ENCODE data around the gene GDPGP1.

The GDPGP1 gene

DNA sequence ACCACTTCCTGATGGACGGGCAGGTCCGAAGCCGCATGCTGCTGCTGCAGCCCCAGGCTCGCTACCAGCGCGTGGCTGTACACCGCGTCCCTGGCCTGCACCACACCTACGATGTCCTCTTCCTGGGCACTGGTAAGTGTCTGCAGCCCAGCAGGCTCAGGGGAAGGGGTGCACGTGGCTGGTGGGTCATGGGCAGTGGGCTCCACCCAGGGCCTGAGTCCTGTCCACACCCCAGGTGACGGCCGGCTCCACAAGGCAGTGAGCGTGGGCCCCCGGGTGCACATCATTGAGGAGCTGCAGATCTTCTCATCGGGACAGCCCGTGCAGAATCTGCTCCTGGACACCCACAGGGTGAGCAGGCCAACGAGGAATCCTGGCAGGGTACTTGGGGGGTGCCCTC is 9.0 kb upstream of the GDPGP1 start:
- FAIRE-seq: no peak
- no peak for DNase-seq (ENCODE audit: insufficient read length, low spot score)
- no peak for TF ChIP-seq POLR2A (IDR thresholded peaks at IDR 0.05; ENCODE audit: low read depth, low read length)
- TF ChIP-seq PAX5 (IDR thresholded peaks at IDR 0.05; ENCODE audit: insufficient read depth, low read length, severe bottlenecking): no peak
- TF ChIP-seq TAF1 (IDR thresholded peaks at IDR 0.05; ENCODE audit: low read depth, low read length): no peak
- no peak for TF ChIP-seq POU2F2 (IDR thresholded peaks at IDR 0.05; ENCODE audit: low read depth, low read length)
- TF ChIP-seq POLR2AphosphoS5 (IDR thresholded peaks at IDR 0.05; ENCODE audit: low read depth, low read length): no peak
- no peak for TF ChIP-seq SPI1 (IDR thresholded peaks at IDR 0.05; ENCODE audit: low read depth, low read length)

DNA sequence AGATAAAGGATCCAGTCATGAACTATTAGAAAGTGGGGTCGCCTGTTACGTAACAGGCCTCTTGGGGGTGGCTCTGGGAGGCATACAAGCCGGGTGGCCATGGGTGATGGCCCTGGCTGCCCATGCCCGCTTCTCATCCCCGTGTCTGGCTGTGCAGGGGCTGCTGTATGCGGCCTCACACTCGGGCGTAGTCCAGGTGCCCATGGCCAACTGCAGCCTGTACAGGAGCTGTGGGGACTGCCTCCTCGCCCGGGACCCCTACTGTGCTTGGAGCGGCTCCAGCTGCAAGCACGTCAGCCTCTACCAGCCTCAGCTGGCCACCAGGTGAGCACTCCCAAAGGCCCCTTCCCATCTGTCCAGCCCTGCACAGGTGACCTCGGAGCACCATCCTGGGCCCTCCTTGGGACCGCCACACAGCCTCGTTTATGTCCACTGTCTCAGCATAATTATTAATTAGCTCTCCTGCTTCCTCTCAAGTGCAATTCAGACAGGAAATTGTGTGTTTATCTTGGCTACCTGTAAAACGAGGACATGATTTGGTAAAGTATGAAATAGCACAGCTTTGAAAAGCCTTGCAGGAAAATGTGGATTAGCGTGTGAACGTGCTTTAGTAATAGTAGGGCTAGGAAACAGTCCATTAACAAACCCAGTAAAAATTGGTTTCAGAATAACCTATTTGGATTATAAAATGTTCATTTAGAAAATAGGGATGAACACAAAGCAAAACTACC is 8.3 kb upstream of the GDPGP1 start:
- no peak for TF ChIP-seq POU2F2 (IDR thresholded peaks at IDR 0.05; ENCODE audit: low read depth, low read length)
- TF ChIP-seq PAX5 (IDR thresholded peaks at IDR 0.05; ENCODE audit: insufficient read depth, low read length, severe bottlenecking): no peak
- TF ChIP-seq POLR2AphosphoS5 (IDR thresholded peaks at IDR 0.05; ENCODE audit: low read depth, low read length): no peak
- TF ChIP-seq POLR2A (IDR thresholded peaks at IDR 0.05; ENCODE audit: low read depth, low read length): no peak
- TF ChIP-seq SPI1 (IDR thresholded peaks at IDR 0.05; ENCODE audit: low read depth, low read length): no peak
- no peak for TF ChIP-seq TAF1 (IDR thresholded peaks at IDR 0.05; ENCODE audit: low read depth, low read length)
- DNase-seq (ENCODE audit: insufficient read length, low spot score) (no peak), FAIRE-seq (no peak)

DNA sequence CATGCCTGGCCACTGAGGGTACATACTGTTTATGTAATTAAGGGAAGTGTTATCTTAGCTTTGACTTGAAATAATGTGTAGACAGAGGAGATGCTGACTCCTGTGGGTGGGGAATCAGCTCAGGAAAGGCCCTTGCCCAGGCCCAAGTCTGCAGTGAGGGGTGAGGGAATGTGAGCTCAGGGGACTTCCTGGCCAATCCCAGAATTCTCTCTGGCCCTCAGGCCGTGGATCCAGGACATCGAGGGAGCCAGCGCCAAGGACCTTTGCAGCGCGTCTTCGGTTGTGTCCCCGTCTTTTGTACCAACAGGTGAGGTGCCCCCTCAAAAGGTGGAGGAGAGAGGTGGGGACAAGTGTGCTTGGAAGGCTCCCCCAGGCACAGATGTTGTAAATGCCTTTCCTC is 6.7 kb upstream of the GDPGP1 start:
- DNase-seq (ENCODE audit: insufficient read length, low spot score) (no peak), FAIRE-seq (no peak)
- TF ChIP-seq TAF1 (IDR thresholded peaks at IDR 0.05; ENCODE audit: low read depth, low read length) (no peak), SPI1 (IDR thresholded peaks at IDR 0.05; ENCODE audit: low read depth, low read length) (no peak), PAX5 (IDR thresholded peaks at IDR 0.05; ENCODE audit: insufficient read depth, low read length, severe bottlenecking) (no peak), POU2F2 (IDR thresholded peaks at IDR 0.05; ENCODE audit: low read depth, low read length) (no peak), POLR2A (IDR thresholded peaks at IDR 0.05; ENCODE audit: low read depth, low read length) (no peak), POLR2AphosphoS5 (IDR thresholded peaks at IDR 0.05; ENCODE audit: low read depth, low read length) (no peak)

GRCh38 chr15:90227816-90228772 is 5.9 kb upstream of the GDPGP1 start:
- FAIRE-seq (no peak), DNase-seq (ENCODE audit: insufficient read length, low spot score) (no peak)
- TF ChIP-seq SPI1 (IDR thresholded peaks at IDR 0.05; ENCODE audit: low read depth, low read length) (no peak), POLR2AphosphoS5 (IDR thresholded peaks at IDR 0.05; ENCODE audit: low read depth, low read length) (no peak), TAF1 (IDR thresholded peaks at IDR 0.05; ENCODE audit: low read depth, low read length) (no peak), PAX5 (IDR thresholded peaks at IDR 0.05; ENCODE audit: insufficient read depth, low read length, severe bottlenecking) (no peak), POLR2A (IDR thresholded peaks at IDR 0.05; ENCODE audit: low read depth, low read length) (no peak), POU2F2 (IDR thresholded peaks at IDR 0.05; ENCODE audit: low read depth, low read length) (no peak)

DNA sequence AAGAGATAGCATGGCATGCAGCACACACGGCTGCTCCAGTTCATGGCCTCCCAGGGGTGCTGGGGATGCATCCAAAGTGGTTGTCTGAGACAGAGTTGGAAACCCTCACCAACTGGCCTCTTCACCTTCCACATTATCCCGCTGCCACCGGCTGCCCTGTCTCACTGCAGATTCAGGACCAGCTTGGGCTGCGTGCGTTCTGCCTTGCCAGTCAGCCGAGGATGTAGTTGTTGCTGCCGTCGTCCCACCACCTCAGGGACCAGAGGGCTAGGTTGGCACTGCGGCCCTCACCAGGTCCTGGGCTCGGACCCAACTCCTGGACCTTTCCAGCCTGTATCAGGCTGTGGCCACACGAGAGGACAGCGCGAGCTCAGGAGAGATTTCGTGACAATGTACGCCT is 5.0 kb upstream of the GDPGP1 start:
- FAIRE-seq: no peak
- no peak for DNase-seq (ENCODE audit: insufficient read length, low spot score)
- TF ChIP-seq SPI1 (IDR thresholded peaks at IDR 0.05; ENCODE audit: low read depth, low read length) (no peak), POLR2AphosphoS5 (IDR thresholded peaks at IDR 0.05; ENCODE audit: low read depth, low read length) (no peak), PAX5 (IDR thresholded peaks at IDR 0.05; ENCODE audit: insufficient read depth, low read length, severe bottlenecking) (no peak), TAF1 (IDR thresholded peaks at IDR 0.05; ENCODE audit: low read depth, low read length) (no peak), POU2F2 (IDR thresholded peaks at IDR 0.05; ENCODE audit: low read depth, low read length) (no peak), POLR2A (IDR thresholded peaks at IDR 0.05; ENCODE audit: low read depth, low read length) (no peak; the same call in 1 of the 2 replicates)

DNA sequence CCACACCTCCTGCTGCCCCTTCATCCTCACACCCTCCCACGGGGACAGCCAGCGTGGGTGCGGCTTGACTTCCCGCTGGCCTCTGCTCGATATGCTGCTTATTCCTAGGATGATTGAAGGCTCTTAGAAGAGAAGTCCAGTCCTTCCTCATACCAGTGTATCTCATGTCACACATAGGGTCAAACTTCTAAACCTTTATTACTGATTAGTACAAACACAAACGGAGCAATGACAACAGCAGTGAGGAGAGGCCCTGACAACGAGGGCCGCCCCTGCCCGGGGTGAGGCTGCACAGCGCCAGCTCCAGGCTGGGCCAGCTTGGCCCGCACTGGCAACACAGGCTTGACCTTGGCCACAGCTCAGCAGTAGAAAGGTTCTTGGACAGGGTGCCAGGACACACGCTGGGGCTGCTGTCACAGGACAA is 3.9 kb upstream of the GDPGP1 start:
- DNase-seq (ENCODE audit: insufficient read length, low spot score) (no peak), FAIRE-seq (no peak)
- TF ChIP-seq POLR2AphosphoS5 (IDR thresholded peaks at IDR 0.05; ENCODE audit: low read depth, low read length): no peak
- no peak for TF ChIP-seq POLR2A (IDR thresholded peaks at IDR 0.05; ENCODE audit: low read depth, low read length)
- TF ChIP-seq PAX5 (IDR thresholded peaks at IDR 0.05; ENCODE audit: insufficient read depth, low read length, severe bottlenecking): no peak
- TF ChIP-seq TAF1 (IDR thresholded peaks at IDR 0.05; ENCODE audit: low read depth, low read length): no peak
- TF ChIP-seq SPI1 (IDR thresholded peaks at IDR 0.05; ENCODE audit: low read depth, low read length): no peak
- TF ChIP-seq POU2F2 (IDR thresholded peaks at IDR 0.05; ENCODE audit: low read depth, low read length): no peak

DNA sequence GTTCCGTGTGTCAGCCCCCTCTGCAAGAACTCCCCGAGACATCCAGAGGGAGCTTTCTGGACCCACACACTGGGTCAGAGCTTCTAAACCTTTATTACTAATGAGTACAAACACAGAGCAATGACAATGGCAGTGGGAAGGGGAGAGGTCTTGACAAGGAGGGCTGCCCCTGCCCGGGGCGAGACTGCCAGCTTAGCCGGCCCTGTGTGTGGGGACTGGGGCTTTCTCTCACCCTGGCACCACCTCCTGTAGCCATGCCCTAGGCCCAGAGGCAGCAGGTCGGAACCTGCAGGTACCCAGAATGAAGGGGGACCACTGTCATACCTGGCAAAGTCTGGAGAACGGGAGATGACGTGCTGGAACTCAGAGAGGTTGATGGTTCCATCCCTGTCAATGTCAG is 3.4 kb upstream of the GDPGP1 start:
- DNase-seq (ENCODE audit: insufficient read length, low spot score) (no peak), FAIRE-seq (no peak)
- TF ChIP-seq POU2F2 (IDR thresholded peaks at IDR 0.05; ENCODE audit: low read depth, low read length) (0 out of 2 replicates have a peak, but pooled peaks have one; percentile 15), SPI1 (IDR thresholded peaks at IDR 0.05; ENCODE audit: low read depth, low read length) (no peak)

- FAIRE-seq (peak; percentile 60), DNase-seq (ENCODE audit: insufficient read length, low spot score) (peak; percentile 80)
- TF ChIP-seq POLR2A (IDR thresholded peaks at IDR 0.05; ENCODE audit: low read depth, low read length) (no peak), SPI1 (IDR thresholded peaks at IDR 0.05; ENCODE audit: low read depth, low read length) (0 out of 2 replicates have a peak, but pooled peaks have one; percentile 1), TAF1 (IDR thresholded peaks at IDR 0.05; ENCODE audit: low read depth, low read length) (no peak), POLR2AphosphoS5 (IDR thresholded peaks at IDR 0.05; ENCODE audit: low read depth, low read length) (no peak; the same call in 1 of the 2 replicates), POU2F2 (IDR thresholded peaks at IDR 0.05; ENCODE audit: low read depth, low read length) (0 out of 2 replicates have a peak, but pooled peaks have one; percentile 41), PAX5 (IDR thresholded peaks at IDR 0.05; ENCODE audit: insufficient read depth, low read length, severe bottlenecking) (peak; percentile 57)
Measured at GRCh38 chr15:90231028-90232017, 2.7 kb upstream of the GDPGP1 start.
